RWPE2 (cell line): Measurements from ENCODE around the gene TEX54.
A peak's percentile ranks its signal among the peaks of the same experiment; 100 is the strongest.
"Not testable (repeated sequence)": the region's sequence is repeated elsewhere in the genome, so short reads cannot be mapped to it uniquely, and the experiment has no call there.

ENCODE experiments used
- ATAC-seq: fragments of 200-7000 bp; cut with Tn5 transposase; 3 replicates; pipeline ENCODE4 v1.9.1; 2021; ENCODE audit warnings: low read depth
- DNase-seq: peaks from one replicate; pipeline ENCODE4 v3.0.0-alpha.2; 2020; ENCODE audit warnings: low spot score
- H3K27ac ChIP-seq: fragments of 450-650 bp; 2 replicates; pipeline ENCODE4 v1.5.1; 2017; ENCODE audit warnings: mild to moderate bottlenecking; ENCODE audit not compliant: poor library complexity, severe bottlenecking
- H3K27me3 ChIP-seq: fragments of 250-450 bp; sonication (Bioruptor Pico); 2 replicates; pipeline ENCODE4 v1.5.1; 2021; ENCODE audit warnings: mild to moderate bottlenecking, moderate library complexity; ENCODE audit not compliant: insufficient read depth, poor library complexity, severe bottlenecking
- H3K36me3 ChIP-seq: fragments of 250-450 bp; sonication (Bioruptor Pico); 2 replicates; pipeline ENCODE4 v1.5.1; 2020; ENCODE audit warnings: low read depth, mild to moderate bottlenecking, moderate library complexity
- H3K4me1 ChIP-seq: fragments of 250-450 bp; sonication (Bioruptor Pico); 2 replicates; pipeline ENCODE4 v1.5.1; 2021; ENCODE audit warnings: mild to moderate bottlenecking, moderate library complexity; ENCODE audit not compliant: insufficient read depth, poor library complexity, severe bottlenecking
- H3K4me3 ChIP-seq: fragments of 250-450 bp; sonication (Bioruptor Pico); 2 replicates; pipeline ENCODE4 v1.5.1; 2021; ENCODE audit warnings: mild to moderate bottlenecking, moderate library complexity; ENCODE audit not compliant: severe bottlenecking
- H3K9me3 ChIP-seq: fragments of 250-450 bp; sonication (Bioruptor Pico); 2 replicates; pipeline ENCODE4 v1.5.1; 2021; ENCODE audit warnings: mild to moderate bottlenecking, moderate library complexity; ENCODE audit not compliant: severe bottlenecking
- CTCF ChIP-seq: fragments of 450-650 bp; IDR thresholded peaks from one replicate; pipeline ENCODE4 v1.5.1; 2017; ENCODE audit warnings: mild to moderate bottlenecking, moderate library complexity; ENCODE audit not compliant: poor library complexity, severe bottlenecking

The TEX54 gene

GRCh38 chr11:62874851-62875250 lies 42.2 kb upstream of the TEX54 start:
- Histone ChIP-seq H3K27ac (no peak overlapping the region), H3K27me3 (no peaks in the 10 kb centered on the region), H3K36me3 (peaks cover 79% of the 10 kb centered on the region), H3K4me1 (peaks cover 10% of the 10 kb centered on the region), H3K4me3 (no peak overlapping the region), H3K9me3 (no peaks in the 10 kb centered on the region)
- DNase-seq (no peak), ATAC-seq (no peak)
- TF ChIP-seq CTCF = no peak

GRCh38 chr11:62865635-62866034 lies 33.0 kb upstream of the TEX54 start:
- ATAC-seq (no peak), DNase-seq (no peak)
- peaks cover 15% of the 10 kb centered on the region for H3K4me1 ChIP-seq

GRCh38 chr11:62863687-62864335 lies 31.2 kb upstream of the TEX54 start:
- Histone ChIP-seq H3K9me3 (no peaks in the 10 kb centered on the region), H3K36me3 (peaks cover 48% of the 10 kb centered on the region), H3K4me3 (no peak overlapping the region), H3K27me3 (no peaks in the 10 kb centered on the region), H3K27ac (no peak overlapping the region), H3K4me1 (peaks cover 24% of the 10 kb centered on the region)
- ATAC-seq = no peak
- DNase-seq = no peak
- no peak for TF ChIP-seq CTCF

More at GRCh38 chr11:62865635-62866034, 33.0 kb upstream of the TEX54 start:
- H3K27ac ChIP-seq = no peak overlapping the region
- H3K9me3 ChIP-seq = no peaks in the 10 kb centered on the region
- H3K36me3 ChIP-seq = peaks cover 48% of the 10 kb centered on the region
- H3K27me3 ChIP-seq = no peaks in the 10 kb centered on the region
- no peak for TF ChIP-seq CTCF
- no peak overlapping the region for H3K4me3 ChIP-seq

GRCh38 chr11:62861564-62862192 lies 29.0 kb upstream of the TEX54 start:
- not testable (repeated sequence) for H3K27me3 ChIP-seq, H3K9me3 ChIP-seq, DNase-seq, ATAC-seq, H3K4me3 ChIP-seq
- H3K27ac ChIP-seq = peak overlapping the region; percentile 84
- H3K4me1 ChIP-seq = peaks cover 40% of the 10 kb centered on the region
- H3K36me3 ChIP-seq = peaks cover 48% of the 10 kb centered on the region

GRCh38 chr11:62860835-62861563 lies 28.4 kb upstream of the TEX54 start:
- peaks cover 40% of the 10 kb centered on the region for H3K4me1 ChIP-seq
- DNase-seq = no peak
- no peaks in the 10 kb centered on the region for H3K27me3 ChIP-seq
- peaks cover 44% of the 10 kb centered on the region for H3K36me3 ChIP-seq
- no peak for TF ChIP-seq CTCF
- ATAC-seq = peak; percentile 6; the same call in 1 of the 3 replicates
- no peak overlapping the region for H3K4me3 ChIP-seq
- no peaks in the 10 kb centered on the region for H3K9me3 ChIP-seq
- H3K27ac ChIP-seq = peak overlapping the region; percentile 84

- H3K4me3 ChIP-seq, H3K27me3 ChIP-seq, H3K9me3 ChIP-seq, ATAC-seq, DNase-seq: not testable (repeated sequence)
- Histone ChIP-seq H3K27ac (peak overlapping the region; percentile 84), H3K4me1 (peaks cover 41% of the 10 kb centered on the region), H3K36me3 (peaks cover 54% of the 10 kb centered on the region)
Measured at GRCh38 chr11:62859281-62859703, 26.7 kb upstream of the TEX54 start.
